Activated naive CD8-positive, alpha-beta T cell treated with anti-CD3 and anti-CD28 coated beads, Interleukin-2, amount 10 ng/mL, durations not matched to agents 7 days and 5 days (primary cell): ENCODE measurements around the gene INPP5A. TPM values are rescaled to one million over a fixed set of nuclear protein-coding genes. Genes with fewer than 3 reads are reported as not detected.
A peak's percentile ranks its signal among the peaks of the same experiment; 100 is the strongest.

Source experiments
- ATAC-seq: fragments of 150-1000 bp; cut with Tn5 transposase; one replicate; pipeline ENCODE4 v1.10.0; 2021; ENCODE audit warnings: low read depth, moderate library complexity
- POLR2A ChIA-PET: fragments of 350-600 bp; sonication (Branson Sonifier 250); formaldehyde crosslinking; loops from one replicate; lab custom pipeline; 2021; ENCODE audit warnings: antibody characterized with exemption; lab: Charles Lee
- DNase-seq: peaks from one replicate; pipeline ENCODE4 v3.0.0; 2021
- H3K27ac Mint-ChIP-seq: one replicate; pipeline ENCODE4 v1.8.0; 2022; ENCODE audit warnings: mild to moderate bottlenecking, mixed read lengths
- H3K27me3 Mint-ChIP-seq: one replicate; pipeline ENCODE4 v1.8.0; 2022; ENCODE audit warnings: mild to moderate bottlenecking, moderate library complexity, mixed read lengths
- H3K36me3 Mint-ChIP-seq: one replicate; pipeline ENCODE4 v1.8.0; 2021; ENCODE audit warnings: mild to moderate bottlenecking, mixed read lengths
- H3K4me1 Mint-ChIP-seq: one replicate; pipeline ENCODE4 v1.8.0; 2021; ENCODE audit warnings: mixed read lengths
- H3K4me3 Mint-ChIP-seq: one replicate; pipeline ENCODE4 v1.8.0; 2022; ENCODE audit warnings: mild to moderate bottlenecking, moderate library complexity, mixed read lengths
- H3K9me3 Mint-ChIP-seq: one replicate; pipeline ENCODE4 v1.8.0; 2021; ENCODE audit warnings: mixed read lengths
- total RNA-seq, 2 experiments: library from RNA; stranded (reverse); gene quantifications; one replicate each; pipeline ENCODE4 v1.2.3, GENCODE V29; 2021

INPP5A gene
- total RNA-seq, 2 experiments from 2014 or later: 14.1 to 15.7 TPM

GRCh38 chr10:132539894-132540293 lies 2.3 kb downstream of the INPP5A start:
- no peak for DNase-seq
- H3K4me3 Mint-ChIP-seq: peak overlapping the region; percentile 92
- no peaks in the 10 kb centered on the region for H3K9me3 Mint-ChIP-seq
- H3K27me3 Mint-ChIP-seq: peaks cover 4% of the 10 kb centered on the region
- peak; percentile 3 for ATAC-seq
- POLR2A ChIA-PET: interaction anchor here (1.5 to 4.0 kb wide), 4 partner anchors 11 to 92 kb away, joined by 4 to 38 read pairs (median 8); no protein-coding TSS in a partner anchor
- H3K27ac Mint-ChIP-seq: peak overlapping the region; percentile 77
- H3K36me3 Mint-ChIP-seq: peaks cover 10% of the 10 kb centered on the region
- peaks cover 54% of the 10 kb centered on the region for H3K4me1 Mint-ChIP-seq

GRCh38 chr10:132540456-132540855 lies 2.9 kb downstream of the INPP5A start:
- H3K4me1 Mint-ChIP-seq: peaks cover 51% of the 10 kb centered on the region

GRCh38 chr10:132541129-132541528 lies 3.5 kb downstream of the INPP5A start:
- no peak for DNase-seq

More at GRCh38 chr10:132540456-132540855, 2.9 kb downstream of the INPP5A start:
- H3K36me3 Mint-ChIP-seq: peaks cover 8% of the 10 kb centered on the region
- no peaks in the 10 kb centered on the region for H3K27me3 Mint-ChIP-seq
- H3K27ac Mint-ChIP-seq: peak overlapping the region; percentile 77
- H3K9me3 Mint-ChIP-seq: no peaks in the 10 kb centered on the region
- no peak for DNase-seq
- peak overlapping the region; percentile 92 for H3K4me3 Mint-ChIP-seq
- POLR2A ChIA-PET: interaction anchor here (1.5 to 4.0 kb wide), 4 partner anchors 10 to 92 kb away, joined by 4 to 38 read pairs (median 8); no protein-coding TSS in a partner anchor
- ATAC-seq: no peak

GRCh38 chr10:132541601-132542011 lies 4.0 kb downstream of the INPP5A start:
- Mint-ChIP-seq H3K4me1 (peaks cover 51% of the 10 kb centered on the region), H3K36me3 (peaks cover 8% of the 10 kb centered on the region), H3K9me3 (no peaks in the 10 kb centered on the region), H3K27ac (peak overlapping the region; percentile 1), H3K4me3 (peak overlapping the region; percentile 1), H3K27me3 (no peaks in the 10 kb centered on the region)
- POLR2A ChIA-PET: interaction anchor here (4.0 kb wide), 1 partner anchor 9 kb away, joined by 38 read pairs; no protein-coding TSS in a partner anchor
- DNase-seq (no peak), ATAC-seq (no peak)

More at GRCh38 chr10:132541129-132541528, 3.5 kb downstream of the INPP5A start:
- Mint-ChIP-seq H3K27me3 (no peaks in the 10 kb centered on the region), H3K4me3 (peak overlapping the region; percentile 92), H3K9me3 (no peaks in the 10 kb centered on the region), H3K27ac (peak overlapping the region; percentile 1), H3K4me1 (peaks cover 54% of the 10 kb centered on the region), H3K36me3 (peaks cover 8% of the 10 kb centered on the region)
- no peak for ATAC-seq
- POLR2A ChIA-PET: interaction anchor here (4.0 kb wide), 1 partner anchor 10 kb away, joined by 38 read pairs; no protein-coding TSS in a partner anchor

- ATAC-seq (no peak), DNase-seq (no peak)
- Mint-ChIP-seq H3K4me1 (peaks cover 54% of the 10 kb centered on the region), H3K27me3 (no peaks in the 10 kb centered on the region), H3K27ac (no peak overlapping the region), H3K36me3 (peaks cover 8% of the 10 kb centered on the region), H3K9me3 (no peaks in the 10 kb centered on the region), H3K4me3 (no peak overlapping the region)
- POLR2A ChIA-PET: interaction anchor here (4.0 kb wide), 1 partner anchor 9 kb away, joined by 38 read pairs; no protein-coding TSS in a partner anchor
Observed at GRCh38 chr10:132542086-132542775, 4.6 kb downstream of the INPP5A start.

- no peaks in the 10 kb centered on the region for H3K27me3 Mint-ChIP-seq
- peaks cover 8% of the 10 kb centered on the region for H3K36me3 Mint-ChIP-seq
- peaks cover 57% of the 10 kb centered on the region for H3K4me1 Mint-ChIP-seq
- H3K27ac Mint-ChIP-seq: no peak overlapping the region
- H3K4me3 Mint-ChIP-seq: no peak overlapping the region
- POLR2A ChIA-PET: no interaction called here
- ATAC-seq (no peak), DNase-seq (no peak)
- no peaks in the 10 kb centered on the region for H3K9me3 Mint-ChIP-seq
Observed at GRCh38 chr10:132542819-132543218, 5.2 kb downstream of the INPP5A start.

GRCh38 chr10:132543916-132544743 lies 6.5 kb downstream of the INPP5A start:
- ATAC-seq: no peak
- no peaks in the 10 kb centered on the region for H3K27me3 Mint-ChIP-seq

GRCh38 chr10:132544744-132545658 lies 7.4 kb downstream of the INPP5A start:
- Mint-ChIP-seq H3K9me3 (no peaks in the 10 kb centered on the region), H3K4me3 (peak overlapping the region; percentile 87), H3K4me1 (peaks cover 43% of the 10 kb centered on the region), H3K27ac (peak overlapping the region; percentile 87), H3K36me3 (peaks cover 8% of the 10 kb centered on the region), H3K27me3 (no peaks in the 10 kb centered on the region)
- DNase-seq: no peak
- ATAC-seq: peak; percentile 28
- POLR2A ChIA-PET: no interaction called here

More at GRCh38 chr10:132543916-132544743, 6.5 kb downstream of the INPP5A start:
- peak overlapping the region; percentile 87 for H3K27ac Mint-ChIP-seq
- no peak for DNase-seq
- H3K9me3 Mint-ChIP-seq: no peaks in the 10 kb centered on the region
- H3K4me3 Mint-ChIP-seq: peak overlapping the region; percentile 87
- POLR2A ChIA-PET: no interaction called here
- peaks cover 46% of the 10 kb centered on the region for H3K4me1 Mint-ChIP-seq
- H3K36me3 Mint-ChIP-seq: peaks cover 8% of the 10 kb centered on the region

GRCh38 chr10:132545659-132546367 lies 8.2 kb downstream of the INPP5A start:
- no peak for ATAC-seq
- H3K36me3 Mint-ChIP-seq: peaks cover 8% of the 10 kb centered on the region
- no peaks in the 10 kb centered on the region for H3K9me3 Mint-ChIP-seq
- no peak for DNase-seq
- POLR2A ChIA-PET: no interaction called here
- H3K4me3 Mint-ChIP-seq: no peak overlapping the region
- no peaks in the 10 kb centered on the region for H3K27me3 Mint-ChIP-seq
- H3K27ac Mint-ChIP-seq: no peak overlapping the region
- H3K4me1 Mint-ChIP-seq: peaks cover 40% of the 10 kb centered on the region

- Mint-ChIP-seq H3K4me1 (peaks cover 42% of the 10 kb centered on the region), H3K4me3 (no peak overlapping the region), H3K36me3 (peaks cover 2% of the 10 kb centered on the region), H3K9me3 (no peaks in the 10 kb centered on the region), H3K27me3 (no peaks in the 10 kb centered on the region), H3K27ac (peak overlapping the region; percentile 60)
- no peak for DNase-seq
- POLR2A ChIA-PET: no interaction called here
- ATAC-seq: no peak
Observed at GRCh38 chr10:132546567-132547420, 9.2 kb downstream of the INPP5A start.

GRCh38 chr10:132547421-132547861 lies 9.9 kb downstream of the INPP5A start:
- H3K27me3 Mint-ChIP-seq: no peaks in the 10 kb centered on the region
- POLR2A ChIA-PET: no interaction called here
- DNase-seq (no peak), ATAC-seq (no peak)
- peaks cover 2% of the 10 kb centered on the region for H3K36me3 Mint-ChIP-seq
- H3K27ac Mint-ChIP-seq: no peak overlapping the region
- no peaks in the 10 kb centered on the region for H3K9me3 Mint-ChIP-seq
- H3K4me3 Mint-ChIP-seq: no peak overlapping the region
- H3K4me1 Mint-ChIP-seq: peaks cover 42% of the 10 kb centered on the region
